ENCODE results near the gene TIFAB.

Gene TIFAB

DNA sequence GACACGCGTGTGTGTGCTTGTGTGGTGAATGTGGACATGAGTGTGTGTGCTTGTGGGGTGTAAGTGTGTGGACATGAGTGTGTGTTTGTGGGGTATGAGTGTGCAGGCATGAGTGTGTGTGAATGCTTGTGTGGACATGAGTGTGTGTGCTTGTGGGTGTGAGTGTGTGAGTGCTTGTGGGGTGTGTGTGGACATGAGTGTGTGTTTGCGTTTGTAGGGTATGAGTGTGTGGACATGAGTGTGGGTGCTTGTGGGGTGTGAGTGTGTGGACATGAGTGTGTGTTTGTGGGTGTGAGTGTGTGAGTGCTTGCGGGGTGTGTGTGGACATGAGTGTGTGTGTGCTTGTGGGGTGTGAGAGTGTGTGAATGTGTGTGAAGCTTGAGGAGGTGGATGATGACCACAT lies 29.8 kb upstream of the TIFAB start:
- no peak for DNase-seq

DNA sequence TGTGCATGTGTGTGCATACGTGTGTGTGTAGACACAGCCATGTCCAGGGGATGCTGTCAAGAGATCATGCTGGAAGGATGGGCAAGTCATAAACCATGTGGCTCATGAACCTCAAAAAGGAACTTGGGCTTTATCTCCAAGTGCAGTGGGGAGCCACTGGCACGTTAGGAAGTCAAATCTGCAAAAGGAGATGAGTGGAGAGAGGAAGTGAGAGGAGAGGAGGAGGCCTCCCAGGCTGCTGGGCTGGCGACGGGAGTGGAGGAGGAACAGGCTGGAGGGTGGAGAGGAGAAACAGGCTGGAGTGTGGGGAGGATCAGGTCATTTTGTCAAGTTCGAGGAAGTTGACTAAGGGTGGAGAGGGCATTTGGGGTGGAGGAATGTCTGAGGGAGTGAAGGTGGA lies 29.2 kb upstream of the TIFAB start:
- DNase-seq = no peak

DNA sequence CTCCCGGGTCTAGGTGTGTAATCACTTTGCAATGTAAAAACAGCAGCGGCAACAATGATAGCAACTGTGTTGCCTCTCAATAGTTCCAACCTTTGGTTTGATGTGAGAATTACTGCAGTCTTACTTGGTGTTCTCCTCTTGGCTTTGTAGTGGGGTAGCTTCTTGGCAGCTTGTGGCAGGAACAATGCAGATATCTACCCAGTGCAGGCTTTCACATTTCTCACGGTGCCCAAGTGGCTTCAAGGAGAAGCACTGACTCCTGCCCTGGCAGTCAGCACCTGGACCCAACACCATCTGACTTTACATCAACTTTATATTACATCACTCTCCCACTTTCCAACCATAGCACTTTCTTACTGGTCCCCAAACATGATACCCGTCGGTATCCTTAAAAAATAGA lies 28.4 kb upstream of the TIFAB start:
- DNase-seq = no peak

DNA sequence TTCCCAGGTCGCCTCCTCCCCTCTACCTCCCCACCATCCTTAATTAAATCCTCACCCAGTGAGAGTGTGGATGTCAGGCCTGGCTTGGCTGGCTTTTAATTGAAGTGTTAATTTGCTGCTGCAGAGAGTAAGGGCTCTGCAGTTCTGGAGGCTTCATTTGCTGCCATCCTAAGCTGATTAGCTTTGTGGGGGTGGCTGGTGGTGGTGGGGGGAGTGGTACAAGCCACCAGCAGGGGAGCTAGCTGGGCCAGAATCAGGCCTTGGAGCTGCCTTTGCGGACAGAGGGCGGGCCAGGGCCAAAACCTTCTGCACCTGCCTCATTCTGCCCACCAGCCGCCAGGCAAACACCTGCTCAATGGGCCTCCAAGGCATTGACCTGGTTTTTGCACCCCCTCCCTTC lies 26.8 kb upstream of the TIFAB start:
- no peak for DNase-seq

DNA sequence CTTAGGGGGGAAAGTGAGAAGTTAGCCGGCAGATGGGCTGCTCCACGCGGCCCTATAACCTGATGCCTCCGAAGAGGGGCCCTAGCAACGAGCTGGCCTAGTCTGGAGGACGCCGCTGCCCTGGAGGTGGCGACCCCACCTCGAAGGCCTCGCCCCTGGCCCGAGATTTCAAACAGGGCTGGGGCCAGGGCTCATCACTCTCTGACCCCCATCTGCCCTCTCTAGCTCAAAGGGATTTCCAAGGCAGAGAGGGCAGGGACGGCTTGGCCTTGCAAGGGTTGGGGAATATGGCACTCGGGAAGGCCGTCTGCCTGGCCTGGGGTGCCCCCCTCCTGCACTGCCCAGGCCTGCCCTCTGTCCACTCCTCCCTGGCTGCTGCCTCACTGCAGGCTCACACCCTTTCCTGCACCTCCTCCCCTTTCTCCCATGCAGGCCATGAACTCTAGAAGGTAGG lies 25.5 kb upstream of the TIFAB start:
- no peak for DNase-seq

DNA sequence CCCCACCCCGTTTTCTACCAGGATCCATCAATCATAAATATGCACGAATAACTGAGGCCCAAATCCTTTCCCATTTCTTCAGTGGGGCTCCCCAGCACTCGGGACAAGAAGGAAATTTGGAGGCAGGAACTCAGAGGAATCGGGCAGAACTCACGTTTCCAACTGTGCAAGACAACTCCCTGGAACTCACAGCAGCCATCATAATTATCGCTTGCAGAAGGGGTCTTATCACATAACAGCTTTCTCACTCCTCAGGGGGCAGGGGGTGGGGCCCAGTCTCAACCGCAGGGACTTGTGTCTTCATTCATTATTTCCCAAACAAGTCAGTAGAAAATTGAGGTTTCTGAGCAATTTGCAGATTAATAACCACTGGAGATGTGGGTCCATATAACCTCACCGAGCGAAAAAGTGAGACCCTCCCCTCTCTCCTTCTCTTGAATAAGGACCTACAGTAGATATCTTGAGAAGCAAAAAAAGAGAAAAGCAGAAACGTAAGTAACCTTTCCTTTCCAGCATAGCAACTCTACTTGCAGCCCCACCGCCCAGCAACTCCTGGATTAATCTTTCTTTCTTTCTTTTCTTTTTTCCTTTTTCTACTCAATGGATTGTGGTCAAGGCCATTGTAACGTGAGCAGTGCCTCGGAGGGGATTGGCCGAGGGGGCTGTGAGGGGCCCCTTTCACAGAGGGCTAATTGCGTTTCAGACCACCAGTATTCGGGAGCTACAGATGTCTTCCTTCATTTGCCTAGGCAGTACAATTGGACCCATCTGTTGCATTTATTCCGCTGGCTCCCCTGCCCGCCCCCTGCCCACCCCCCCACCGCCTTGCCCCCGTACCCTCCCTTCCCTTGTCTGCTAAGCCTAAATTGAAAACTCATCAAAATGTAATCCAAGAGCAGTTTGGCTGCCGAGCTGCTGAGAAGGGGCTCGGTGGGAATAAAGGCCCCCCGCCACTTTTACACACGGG lies 24.7 kb upstream of the TIFAB start:
- DNase-seq = no peak

DNA sequence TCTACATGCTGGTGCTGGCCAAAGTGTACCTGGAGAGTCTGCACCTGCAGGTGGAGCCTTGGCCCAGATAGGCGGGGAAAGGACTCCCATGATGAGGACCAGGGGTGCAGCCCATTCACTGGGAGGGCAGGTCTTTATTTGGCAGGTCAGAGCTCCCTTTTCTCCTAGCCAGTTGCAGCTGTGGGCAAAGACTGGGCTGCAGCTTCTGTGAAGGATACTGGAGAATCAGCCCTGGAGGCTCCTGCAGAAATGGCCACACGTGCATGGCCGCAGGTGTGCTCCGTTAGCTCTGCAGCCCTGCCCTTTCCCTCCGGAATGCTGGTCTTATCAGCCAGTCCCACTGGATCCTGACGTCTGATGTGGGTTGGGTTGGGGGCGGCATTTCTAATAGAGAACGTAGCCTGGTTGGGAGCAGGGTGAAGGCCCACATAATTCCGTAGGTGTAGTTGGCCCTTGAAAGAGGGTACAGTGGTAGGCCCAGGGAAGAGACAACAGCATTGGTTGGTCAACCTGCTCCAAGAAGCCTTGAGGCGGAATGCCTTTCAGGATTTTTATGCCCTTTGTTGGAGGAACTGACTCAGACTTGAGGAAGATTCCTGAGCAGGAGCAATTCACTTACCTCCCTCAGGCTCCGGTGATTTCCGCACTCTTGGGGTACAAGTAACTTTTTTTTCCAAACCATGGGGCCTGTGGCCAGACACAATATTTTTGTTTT lies 22.0 kb upstream of the TIFAB start:
- no peak for DNase-seq

DNA sequence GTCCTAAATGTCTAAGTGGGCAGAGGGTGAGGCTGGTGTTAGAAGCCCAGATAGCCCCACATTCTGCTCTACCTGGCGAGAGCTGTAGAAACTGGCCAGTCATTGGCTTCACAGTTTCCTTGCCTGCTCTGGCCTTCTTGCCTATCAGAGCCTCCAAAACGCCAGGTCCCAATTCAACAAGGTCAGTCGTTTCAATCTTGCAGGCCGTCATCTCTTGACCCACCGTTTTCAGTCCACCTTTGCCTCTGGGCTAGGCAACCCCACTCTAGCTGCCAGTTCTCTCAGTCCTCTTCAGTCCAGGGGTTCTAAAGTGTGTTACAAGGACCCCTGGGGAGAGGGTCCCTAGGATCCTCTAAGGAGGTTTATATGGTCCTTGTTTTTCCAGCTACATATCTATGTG lies 20.0 kb upstream of the TIFAB start:
- DNase-seq = no peak

DNA sequence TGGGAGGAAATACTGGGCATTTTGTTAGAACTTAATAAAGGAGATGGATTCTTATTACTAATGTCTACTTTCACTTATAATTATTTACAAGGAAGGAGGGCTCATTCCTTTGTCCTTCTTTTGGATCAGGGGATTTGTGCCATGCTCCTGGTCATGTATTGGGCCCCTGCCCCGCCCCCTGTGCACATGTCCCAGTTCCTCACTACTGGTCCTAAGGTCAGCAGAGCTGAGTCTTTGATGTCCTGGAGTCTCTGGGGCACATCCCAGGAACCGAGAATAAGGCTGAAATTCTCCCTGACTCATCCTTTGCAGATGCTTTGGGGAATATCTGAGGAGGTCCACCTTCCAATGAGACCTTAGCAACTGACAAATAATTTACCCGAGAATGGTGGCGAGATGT lies 19.6 kb upstream of the TIFAB start:
- DNase-seq = no peak

DNA sequence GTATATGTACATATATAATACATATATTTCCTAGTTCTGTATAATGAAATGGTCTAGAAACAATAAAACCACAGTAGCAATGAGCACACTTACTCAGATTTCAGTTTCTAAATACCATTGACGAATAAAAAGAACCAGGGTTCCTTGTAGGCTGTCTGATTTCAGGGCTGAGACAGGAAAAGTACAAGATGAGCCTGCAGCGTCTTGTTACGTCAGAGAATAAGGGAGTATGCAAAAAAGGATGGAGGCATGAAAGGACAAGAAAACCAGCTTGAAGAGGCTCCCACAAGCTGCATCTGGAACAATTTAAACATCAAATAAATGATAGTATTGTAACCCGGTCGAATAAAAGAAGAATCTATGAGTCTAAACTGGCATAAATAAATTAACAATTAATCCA lies 17.8 kb upstream of the TIFAB start:
- no peak for DNase-seq

DNA sequence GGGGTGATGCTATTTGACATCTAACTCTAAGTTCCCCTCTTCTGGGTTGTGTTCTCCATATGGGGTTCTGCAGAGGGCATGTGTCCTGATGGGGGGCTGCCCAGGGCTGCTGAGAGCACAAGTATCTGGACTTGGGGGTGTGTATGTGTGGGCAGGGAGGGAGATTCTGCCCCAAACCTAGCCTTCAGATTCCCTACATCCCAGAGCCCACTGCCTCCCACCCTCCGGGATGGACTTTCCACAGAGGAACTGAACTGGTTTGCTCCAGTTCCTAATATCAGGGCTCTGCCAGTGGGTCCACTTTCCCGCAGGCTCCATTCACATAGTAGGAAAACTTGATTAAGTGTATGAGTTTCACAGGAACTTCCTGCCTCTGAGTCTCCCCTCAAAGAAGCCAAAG lies 16.4 kb upstream of the TIFAB start:
- DNase-seq = no peak

DNA sequence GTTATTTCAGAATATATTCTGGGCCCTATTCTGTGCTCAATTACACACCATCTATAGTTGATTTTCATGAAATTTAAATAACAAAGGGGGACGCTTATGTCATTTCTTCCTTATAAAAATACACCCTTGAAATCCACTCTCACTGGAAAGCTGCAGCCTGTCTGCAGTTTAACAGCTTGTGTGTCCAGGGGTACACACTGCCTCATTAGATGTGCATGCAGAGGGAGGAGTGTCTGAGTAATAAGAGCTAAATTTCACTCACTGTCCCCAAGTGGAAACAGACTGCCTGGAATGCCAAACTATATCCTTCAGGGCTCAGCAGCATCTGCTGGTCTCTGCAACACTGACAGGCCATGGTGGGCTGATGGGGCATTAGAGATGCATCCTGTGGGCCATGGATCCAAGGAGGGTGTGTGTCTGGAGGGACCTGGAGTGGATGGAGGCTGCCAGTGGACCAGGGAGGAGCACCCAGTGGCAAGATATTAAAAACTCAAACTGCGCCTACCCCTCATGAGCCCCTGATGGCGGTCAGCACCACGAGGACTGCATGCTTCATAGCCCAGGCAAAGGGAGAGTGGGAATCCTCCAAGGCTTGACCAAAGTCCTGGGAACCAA lies 15.8 kb upstream of the TIFAB start:
- no peak for DNase-seq

DNA sequence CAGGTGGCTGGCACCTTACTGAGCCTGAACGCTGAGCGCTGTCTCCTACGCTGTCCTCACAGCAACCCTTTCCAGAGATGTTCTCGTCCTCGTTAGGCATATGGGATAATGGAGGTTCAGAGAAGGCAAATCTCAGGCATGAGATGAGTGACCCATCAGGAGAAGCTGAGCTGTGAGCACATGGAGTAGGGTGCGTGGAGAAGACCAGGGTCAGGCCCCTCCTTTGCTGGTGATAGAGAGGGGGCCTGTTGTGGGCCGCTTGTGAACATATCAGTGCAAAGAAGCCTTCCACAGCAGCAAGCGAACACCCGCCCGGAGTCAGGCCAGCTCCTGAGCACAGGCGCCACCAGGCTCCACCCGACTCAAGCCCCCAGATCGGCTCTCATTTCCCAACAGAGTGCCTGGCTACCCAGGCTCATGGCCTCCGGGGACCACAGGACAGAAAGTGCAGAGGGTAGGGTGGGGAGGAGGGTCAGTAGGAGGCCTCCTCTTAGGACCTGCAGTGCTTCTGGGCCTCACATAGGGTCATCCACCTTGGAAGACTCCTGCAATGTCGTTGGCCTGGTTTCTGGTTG lies 15.0 kb upstream of the TIFAB start:
- no peak for DNase-seq

DNA sequence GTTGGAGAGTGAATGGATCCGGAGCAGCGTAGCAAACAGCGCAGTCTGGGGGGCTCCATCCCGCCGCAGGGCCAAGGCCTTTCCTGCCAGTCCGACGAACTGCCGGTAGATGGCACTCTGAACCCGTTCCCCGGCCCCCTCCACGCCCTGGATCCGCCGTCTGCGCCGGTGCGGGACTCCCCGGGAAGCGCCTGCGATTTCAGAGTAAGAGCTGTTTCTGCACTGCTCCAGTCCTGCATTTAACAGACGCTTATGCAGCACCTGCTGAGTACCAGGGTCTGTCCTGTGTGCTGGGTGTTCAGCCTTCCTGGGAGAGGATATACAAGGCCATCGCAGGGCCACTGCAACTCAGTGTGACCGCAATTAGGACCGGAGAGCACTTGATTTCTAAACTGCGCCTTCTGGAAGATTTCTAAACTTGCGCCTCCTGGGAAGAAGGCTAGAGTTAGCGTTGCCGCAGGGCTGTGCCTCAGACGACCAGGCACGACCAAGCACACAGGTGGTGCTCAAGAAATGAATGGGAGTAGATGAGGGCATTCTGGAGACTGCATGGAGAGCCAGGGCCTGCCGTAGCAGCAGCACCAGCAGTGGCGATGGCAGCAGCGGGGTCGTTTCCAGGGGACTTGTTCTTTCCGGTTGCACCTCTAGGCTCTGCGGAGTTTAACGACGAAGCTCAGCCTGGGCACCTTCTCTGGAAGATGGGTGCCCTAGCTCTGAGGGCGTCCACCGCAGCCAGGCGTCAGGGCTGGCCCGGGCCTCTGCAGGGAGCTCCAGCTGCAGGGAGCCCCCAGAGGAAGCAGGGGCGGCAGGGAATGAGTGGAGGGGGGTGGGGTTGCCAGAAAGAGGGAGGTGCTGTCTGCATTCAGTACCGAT lies 14.3 kb upstream of the TIFAB start:
- DNase-seq = peak; percentile 66

DNA sequence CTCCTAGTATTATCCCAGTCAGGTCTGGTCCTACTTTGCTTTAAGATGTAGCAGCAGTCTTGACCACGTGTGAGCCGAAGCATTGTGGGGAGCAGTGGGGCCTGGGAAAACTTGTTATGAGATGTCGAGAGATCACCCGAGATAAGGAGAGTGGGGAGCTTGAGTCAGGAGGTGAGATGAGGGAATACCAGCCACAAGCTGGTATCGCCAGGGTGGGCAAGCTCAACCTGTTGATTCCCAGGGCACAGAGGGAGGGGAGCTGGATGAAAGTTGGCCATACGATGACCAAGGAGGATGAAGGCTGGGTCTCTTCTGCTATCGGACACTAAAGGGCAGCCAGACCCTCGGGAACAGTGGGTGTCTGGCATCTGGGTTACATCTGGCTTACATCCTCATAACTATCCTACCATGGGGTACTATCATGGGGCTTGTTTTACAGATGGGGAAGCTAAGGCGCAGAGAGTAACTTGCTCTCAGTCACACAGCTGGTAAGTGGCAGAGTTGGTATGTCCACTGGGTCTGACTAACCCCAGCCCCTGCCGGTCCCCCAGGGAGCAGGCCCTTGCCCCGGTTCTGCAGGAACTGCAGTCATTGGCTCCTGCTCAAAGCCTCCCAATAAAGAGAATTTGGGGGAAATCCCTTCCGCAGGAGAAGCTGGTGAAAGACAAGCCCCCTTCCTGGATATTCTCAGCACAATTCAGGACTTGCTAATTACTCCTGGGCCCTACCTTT lies 13.4 kb upstream of the TIFAB start:
- no peak for DNase-seq

DNA sequence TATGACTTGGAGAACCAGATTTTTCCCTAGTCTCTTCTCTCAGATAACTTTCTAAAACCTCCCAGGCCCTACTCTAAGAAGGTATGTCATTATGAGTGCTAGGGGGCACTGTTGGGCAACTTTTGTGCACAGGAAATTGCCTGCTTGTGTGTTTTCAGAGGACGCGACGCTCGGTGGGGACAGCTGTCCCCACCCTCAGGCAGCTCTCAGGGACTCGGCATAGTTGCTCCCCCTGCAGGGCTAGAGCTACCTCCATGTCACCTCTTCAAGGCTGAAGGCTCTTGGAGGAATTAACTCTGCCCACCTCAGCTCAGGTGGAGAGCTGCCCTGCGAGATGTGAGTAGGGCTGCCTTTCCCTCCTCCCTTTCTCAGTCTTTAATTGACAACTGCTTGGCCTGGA lies 10.2 kb upstream of the TIFAB start:
- DNase-seq = peak; percentile 41

DNA sequence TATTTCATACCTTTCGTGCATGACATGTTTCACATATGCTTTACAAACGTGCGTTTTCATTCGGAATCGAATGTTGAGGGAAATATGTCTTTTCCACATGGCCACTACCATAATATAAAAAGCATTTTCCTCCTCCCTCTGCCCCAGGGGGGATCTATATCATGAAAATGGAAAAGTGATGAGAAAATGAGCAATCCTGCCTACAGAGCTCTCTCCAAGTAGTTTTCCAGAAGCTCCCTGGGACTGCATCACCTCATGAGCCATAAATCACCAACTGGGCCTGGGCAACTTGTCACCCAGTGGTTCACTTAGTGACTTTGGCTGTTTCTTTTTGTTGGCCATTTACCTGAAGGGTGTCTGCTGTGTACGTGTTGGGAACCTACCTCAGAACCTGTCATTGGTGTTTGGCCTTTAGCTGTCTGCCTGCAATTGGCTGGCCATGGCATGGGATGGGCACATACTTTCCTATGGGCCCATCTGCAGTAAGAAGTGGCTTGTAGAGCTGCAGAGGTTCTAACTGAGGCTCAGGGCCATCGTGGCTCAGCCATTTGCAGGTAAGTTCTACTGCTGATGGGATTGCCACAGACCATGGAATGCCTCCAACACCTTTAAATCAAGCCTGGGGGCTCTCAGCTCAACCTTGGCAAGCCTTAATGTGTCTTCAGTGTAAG lies 9.5 kb upstream of the TIFAB start:
- no peak for DNase-seq

DNA sequence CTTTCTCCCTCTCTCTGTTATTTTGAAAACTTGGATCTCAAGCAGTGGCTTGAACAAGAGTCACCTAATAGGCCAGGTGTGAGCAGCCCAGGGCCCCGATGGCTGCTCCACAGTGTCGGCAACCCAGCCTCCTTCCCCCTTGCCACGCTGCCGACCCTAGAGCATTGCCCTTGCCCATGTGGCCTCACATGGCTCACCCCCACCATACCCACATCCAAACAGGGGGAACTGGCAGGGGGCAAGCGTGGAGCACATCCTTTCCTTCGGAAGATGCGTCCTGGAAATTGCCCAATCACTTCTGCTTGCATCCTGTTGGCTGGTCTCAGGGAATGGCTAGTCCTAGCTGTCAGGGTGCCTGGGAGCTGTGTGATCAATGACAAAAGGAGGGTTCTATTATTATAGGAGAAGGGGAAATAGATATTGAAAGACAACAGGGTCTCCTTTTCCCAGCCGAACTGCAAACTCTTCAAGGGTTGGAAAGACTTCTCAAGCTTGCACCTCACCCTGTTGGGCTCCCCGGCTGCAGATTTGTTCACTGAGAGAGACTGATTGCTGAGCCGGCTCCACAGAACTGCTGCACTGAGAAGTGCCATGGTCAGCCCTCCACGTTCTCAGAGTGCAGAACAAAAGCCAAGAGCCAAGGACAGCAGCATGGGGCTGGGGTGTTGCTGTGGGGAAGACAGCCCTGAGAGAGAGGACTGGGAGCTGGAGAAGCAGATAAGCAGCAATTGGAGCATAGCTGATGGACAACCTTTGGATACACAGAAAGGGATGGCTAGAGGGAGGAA lies 8.3 kb upstream of the TIFAB start:
- no peak for DNase-seq

DNA sequence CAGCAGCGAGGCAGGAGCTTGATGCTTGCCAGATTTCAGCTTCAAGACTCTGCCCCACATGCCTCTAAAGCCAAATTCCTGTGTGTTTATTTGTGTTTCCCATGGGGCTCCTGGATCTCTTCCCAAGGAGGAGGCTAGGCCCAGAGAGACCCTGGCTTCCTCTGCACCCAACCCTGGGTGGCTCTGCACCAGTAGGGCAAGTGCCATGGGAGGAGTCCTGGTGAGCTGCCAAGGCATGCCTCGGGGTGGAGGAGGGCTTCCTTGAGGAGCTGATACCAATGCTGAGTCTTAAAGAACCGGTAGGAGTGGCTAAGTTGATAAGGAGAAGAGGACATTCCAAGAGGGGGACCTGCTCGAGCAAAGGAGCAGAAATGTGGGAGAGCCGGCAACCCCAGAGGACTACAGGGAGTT lies 6.8 kb upstream of the TIFAB start:
- DNase-seq = no peak

DNA sequence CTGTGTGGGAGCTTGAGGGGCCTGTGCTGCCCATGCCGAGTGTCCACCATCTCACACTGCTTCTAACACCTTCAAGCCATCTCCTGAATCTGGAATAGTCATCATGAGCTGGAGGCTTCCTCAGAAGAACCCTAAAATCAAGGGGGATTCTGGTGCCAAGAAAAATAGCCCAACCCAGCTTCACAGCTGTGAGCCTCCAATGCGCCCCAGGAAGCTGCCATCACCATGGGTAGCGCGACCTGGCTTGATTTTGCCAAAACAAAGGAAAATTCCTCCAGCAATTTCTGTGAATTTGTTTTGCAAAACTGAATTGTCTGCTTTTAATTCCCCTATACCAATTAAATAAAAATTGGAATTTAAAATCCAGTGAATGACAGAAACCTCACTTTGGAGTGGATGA lies 6.2 kb upstream of the TIFAB start:
- no peak for DNase-seq

Data from activated T-cell treated with anti-CD3 and anti-CD28 coated beads, Interleukin-2, amount 50 U/mL, for 1 hour (primary cell).